Measurements from ENCODE around the gene ZNF672. TPM values are rescaled to one million over a fixed set of nuclear protein-coding genes. Genes with fewer than 3 reads are reported as not detected.

ZNF672 gene
- total and polyA plus RNA-seq, 2 of the 13 experiments (the other 11 are each of a cell fraction or from before 2014, with no cell fraction given) = 17.2 to 22.9 TPM

DNA sequence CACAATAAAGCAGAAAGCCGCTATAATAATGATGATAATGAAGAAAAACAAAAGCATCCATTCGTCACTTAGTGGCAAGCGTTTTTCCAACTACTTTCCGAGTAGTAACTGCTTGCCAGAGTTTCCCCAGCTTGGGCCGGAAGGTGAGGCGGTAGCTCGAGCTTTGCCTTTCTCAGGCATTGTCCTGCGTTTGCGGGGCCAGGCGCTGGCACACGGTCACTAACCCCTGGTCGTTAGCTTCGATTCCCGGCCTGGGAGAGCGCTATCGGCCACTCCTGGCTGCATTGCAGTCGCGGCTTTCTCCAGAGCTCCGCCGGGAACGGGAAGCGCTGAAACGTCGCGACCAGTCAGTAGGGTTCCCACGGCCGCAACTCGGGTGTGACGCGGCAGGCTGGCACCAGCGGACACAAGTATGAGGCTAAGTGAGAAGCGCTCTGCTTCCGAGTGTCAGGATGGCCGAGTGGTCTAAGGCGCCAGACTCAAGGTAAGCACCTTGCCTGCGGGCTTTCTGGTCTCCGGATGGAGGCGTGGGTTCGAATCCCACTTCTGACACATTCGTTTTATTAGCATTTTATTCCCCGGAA, 35.5 kb downstream of the ZNF672 start (continued):
- peak; percentile 25; the same call in 1 of the 2 replicates for TF ChIP-seq ELF3 (CRISPR knock-in tag; IDR thresholded peaks at IDR 0.05)
- TF ChIP-seq PAWR (CRISPR knock-in tag; IDR thresholded peaks at IDR 0.05; ENCODE audit: borderline replicate concordance) = no peak
- no peak for TF ChIP-seq FOSL1 (CRISPR knock-in tag; IDR thresholded peaks at IDR 0.05; ENCODE audit: borderline replicate concordance)
- TF ChIP-seq GATAD1 (CRISPR knock-in tag; IDR thresholded peaks at IDR 0.05) = peak; percentile 49; the same call in 1 of the 2 replicates
- TF ChIP-seq ARNTL (CRISPR knock-in tag; IDR thresholded peaks at IDR 0.05) = 0 out of 2 replicates have a peak, but pooled peaks have one; percentile 33
- no peak for TF ChIP-seq SIX4 (CRISPR knock-in tag; IDR thresholded peaks at IDR 0.05)
- peak; percentile 31; the same call in 1 of the 2 replicates for TF ChIP-seq KDM5A (IDR thresholded peaks at IDR 0.05; ENCODE audit: borderline replicate concordance, low read length)
- peak; percentile 69 for TF ChIP-seq POLR2G (IDR thresholded peaks at IDR 0.05; ENCODE audit: low read depth, low read length)
- TF ChIP-seq ZNF230 (CRISPR knock-in tag; IDR thresholded peaks at IDR 0.05) = 0 out of 2 replicates have a peak, but pooled peaks have one; percentile 4
- TF ChIP-seq, protein P1, sequence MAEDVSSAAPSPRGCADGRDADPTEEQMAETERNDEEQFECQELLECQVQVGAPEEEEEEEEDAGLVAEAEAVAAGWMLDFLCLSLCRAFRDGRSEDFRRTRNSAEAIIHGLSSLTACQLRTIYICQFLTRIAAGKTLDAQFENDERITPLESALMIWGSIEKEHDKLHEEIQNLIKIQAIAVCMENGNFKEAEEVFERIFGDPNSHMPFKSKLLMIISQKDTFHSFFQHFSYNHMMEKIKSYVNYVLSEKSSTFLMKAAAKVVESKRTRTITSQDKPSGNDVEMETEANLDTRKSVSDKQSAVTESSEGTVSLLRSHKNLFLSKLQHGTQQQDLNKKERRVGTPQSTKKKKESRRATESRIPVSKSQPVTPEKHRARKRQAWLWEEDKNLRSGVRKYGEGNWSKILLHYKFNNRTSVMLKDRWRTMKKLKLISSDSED (CRISPR knock-in tag; IDR thresholded peaks at IDR 0.05) = no peak
- no peak for TF ChIP-seq ZNF33B (CRISPR knock-in tag; IDR thresholded peaks at IDR 0.05)
- peak; percentile 66 for TF ChIP-seq KMT2A (CRISPR knock-in tag; IDR thresholded peaks at IDR 0.05)
- no peak for TF ChIP-seq SETDB1 (CRISPR knock-in tag; IDR thresholded peaks at IDR 0.05; ENCODE audit: borderline replicate concordance)
- TF ChIP-seq, protein P2, sequence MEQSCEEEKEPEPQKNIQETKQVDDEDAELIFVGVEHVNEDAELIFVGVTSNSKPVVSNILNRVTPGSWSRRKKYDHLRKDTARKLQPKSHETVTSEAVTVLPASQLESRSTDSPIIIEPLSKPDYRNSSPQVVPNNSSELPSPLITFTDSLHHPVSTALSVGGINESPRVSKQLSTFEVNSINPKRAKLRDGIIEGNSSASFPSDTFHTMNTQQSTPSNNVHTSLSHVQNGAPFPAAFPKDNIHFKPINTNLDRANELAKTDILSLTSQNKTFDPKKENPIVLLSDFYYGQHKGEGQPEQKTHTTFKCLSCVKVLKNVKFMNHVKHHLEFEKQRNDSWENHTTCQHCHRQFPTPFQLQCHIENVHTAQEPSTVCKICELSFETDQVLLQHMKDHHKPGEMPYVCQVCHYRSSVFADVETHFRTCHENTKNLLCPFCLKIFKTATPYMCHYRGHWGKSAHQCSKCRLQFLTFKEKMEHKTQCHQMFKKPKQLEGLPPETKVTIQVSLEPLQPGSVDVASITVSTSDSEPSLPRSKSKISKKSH (CRISPR knock-in tag; IDR thresholded peaks at IDR 0.05; ENCODE audit: borderline replicate concordance) = 0 out of 2 replicates have a peak, but pooled peaks have one; percentile 58
- no peak for TF ChIP-seq KDM6A (CRISPR knock-in tag; IDR thresholded peaks at IDR 0.05; ENCODE audit: low read depth)
- no peak for TF ChIP-seq ZNF335 (CRISPR knock-in tag; IDR thresholded peaks at IDR 0.05)
- 0 out of 2 replicates have a peak, but pooled peaks have one; percentile 62 for TF ChIP-seq SMAD3 (CRISPR knock-in tag; IDR thresholded peaks at IDR 0.05)
- no peak for TF ChIP-seq ZNF3 (CRISPR knock-in tag; IDR thresholded peaks at IDR 0.05)
- no peak for TF ChIP-seq PTBP1 (IDR thresholded peaks at IDR 0.05; ENCODE audit: low read depth, low read length, poor library complexity, severe bottlenecking)
- no peak for TF ChIP-seq ZC3H4 (CRISPR knock-in tag; IDR thresholded peaks at IDR 0.05; ENCODE audit: borderline replicate concordance)
- no peak for TF ChIP-seq ZNF790 (CRISPR knock-in tag; IDR thresholded peaks at IDR 0.05; ENCODE audit: borderline replicate concordance)
- no peak for TF ChIP-seq NBN (conservative IDR thresholded peaks at IDR 0.05)
- no peak for TF ChIP-seq HNRNPUL1 (IDR thresholded peaks at IDR 0.05; ENCODE audit: low read depth, low read length)
- no peak for TF ChIP-seq RBAK (CRISPR knock-in tag; IDR thresholded peaks at IDR 0.05)
- no peak for TF ChIP-seq ZNF703 (CRISPR knock-in tag; IDR thresholded peaks at IDR 0.05; ENCODE audit: borderline replicate concordance)
- TF ChIP-seq, protein P3, sequence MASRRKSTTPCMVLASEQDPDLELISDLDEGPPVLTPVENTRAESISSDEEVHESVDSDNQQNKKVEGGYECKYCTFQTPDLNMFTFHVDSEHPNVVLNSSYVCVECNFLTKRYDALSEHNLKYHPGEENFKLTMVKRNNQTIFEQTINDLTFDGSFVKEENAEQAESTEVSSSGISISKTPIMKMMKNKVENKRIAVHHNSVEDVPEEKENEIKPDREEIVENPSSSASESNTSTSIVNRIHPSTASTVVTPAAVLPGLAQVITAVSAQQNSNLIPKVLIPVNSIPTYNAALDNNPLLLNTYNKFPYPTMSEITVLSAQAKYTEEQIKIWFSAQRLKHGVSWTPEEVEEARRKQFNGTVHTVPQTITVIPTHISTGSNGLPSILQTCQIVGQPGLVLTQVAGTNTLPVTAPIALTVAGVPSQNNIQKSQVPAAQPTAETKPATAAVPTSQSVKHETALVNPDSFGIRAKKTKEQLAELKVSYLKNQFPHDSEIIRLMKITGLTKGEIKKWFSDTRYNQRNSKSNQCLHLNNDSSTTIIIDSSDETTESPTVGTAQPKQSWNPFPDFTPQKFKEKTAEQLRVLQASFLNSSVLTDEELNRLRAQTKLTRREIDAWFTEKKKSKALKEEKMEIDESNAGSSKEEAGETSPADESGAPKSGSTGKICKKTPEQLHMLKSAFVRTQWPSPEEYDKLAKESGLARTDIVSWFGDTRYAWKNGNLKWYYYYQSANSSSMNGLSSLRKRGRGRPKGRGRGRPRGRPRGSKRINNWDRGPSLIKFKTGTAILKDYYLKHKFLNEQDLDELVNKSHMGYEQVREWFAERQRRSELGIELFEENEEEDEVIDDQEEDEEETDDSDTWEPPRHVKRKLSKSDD (CRISPR knock-in tag; IDR thresholded peaks at IDR 0.05; ENCODE audit: low read depth) = peak; percentile 67; the same call in 1 of the 2 replicates

Measured in HepG2 (cell line).